Measurements from ENCODE around the gene DNAH10. TPM values are rescaled to one million over a fixed set of nuclear protein-coding genes. Genes with fewer than 3 reads are reported as not detected.

DNAH10 gene
- total RNA-seq, 1 donor from 2014 or later = 0.51 TPM

DNA sequence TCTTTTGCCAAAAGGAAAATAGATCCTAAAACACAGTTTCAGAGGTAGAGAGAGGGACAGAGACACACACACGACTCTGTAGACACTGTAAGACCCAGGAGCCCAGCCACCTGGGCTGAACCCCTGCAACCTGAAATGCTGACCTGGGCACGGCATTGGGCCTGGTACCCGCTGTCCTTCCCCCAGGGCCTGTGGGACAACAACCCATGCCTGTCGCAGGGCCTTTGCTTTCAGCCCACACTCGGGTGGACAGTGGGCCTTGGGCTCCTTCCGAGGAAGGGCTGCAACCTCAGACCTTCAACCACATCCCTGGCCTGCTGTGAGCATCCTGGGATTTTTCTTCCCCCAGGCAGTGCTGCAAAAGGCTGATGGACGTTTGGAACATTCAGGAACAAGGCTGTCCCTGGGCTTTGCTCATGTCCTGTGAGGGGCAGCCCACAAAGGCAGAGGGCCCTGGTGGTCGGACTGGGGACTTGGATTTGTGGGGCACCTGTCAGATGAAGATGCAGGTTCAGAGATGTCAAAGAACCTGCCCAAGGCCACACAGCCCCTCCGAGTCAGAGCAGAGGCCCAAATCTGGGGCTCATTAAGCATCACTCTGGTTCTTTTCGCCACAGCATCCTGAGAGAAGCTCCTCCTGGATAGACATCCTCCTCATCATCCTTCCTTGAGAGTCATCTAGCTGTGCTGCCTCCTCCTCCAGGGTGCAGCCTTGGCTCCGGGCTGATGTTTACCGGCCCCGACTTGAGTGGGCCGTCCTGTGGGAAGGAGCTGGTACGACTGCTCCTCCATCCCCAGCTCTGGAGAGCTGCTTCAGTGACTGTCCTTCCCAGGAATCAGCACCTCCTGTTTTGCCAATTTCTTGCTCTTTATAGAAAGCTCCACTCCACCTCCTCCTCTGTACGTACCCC, 177.9 kb downstream of the DNAH10 start:
- Mint-ChIP-seq H3K27ac (no peak overlapping the region), H3K27me3 (no peaks in the 10 kb centered on the region), H3K4me3 (no peak overlapping the region), H3K9me3 (no peaks in the 10 kb centered on the region), H3K4me1 (peaks cover 19% of the 10 kb centered on the region), H3K36me3 (ENCODE audit: low read depth) (peaks cover 49% of the 10 kb centered on the region)
- ChIA-PET CTCF (no interaction called here), POLR2A (no interaction called here)
- DNase-seq (no peak), ATAC-seq (ENCODE audit: low read depth) (no peak)
- TF ChIP-seq, protein P1, sequence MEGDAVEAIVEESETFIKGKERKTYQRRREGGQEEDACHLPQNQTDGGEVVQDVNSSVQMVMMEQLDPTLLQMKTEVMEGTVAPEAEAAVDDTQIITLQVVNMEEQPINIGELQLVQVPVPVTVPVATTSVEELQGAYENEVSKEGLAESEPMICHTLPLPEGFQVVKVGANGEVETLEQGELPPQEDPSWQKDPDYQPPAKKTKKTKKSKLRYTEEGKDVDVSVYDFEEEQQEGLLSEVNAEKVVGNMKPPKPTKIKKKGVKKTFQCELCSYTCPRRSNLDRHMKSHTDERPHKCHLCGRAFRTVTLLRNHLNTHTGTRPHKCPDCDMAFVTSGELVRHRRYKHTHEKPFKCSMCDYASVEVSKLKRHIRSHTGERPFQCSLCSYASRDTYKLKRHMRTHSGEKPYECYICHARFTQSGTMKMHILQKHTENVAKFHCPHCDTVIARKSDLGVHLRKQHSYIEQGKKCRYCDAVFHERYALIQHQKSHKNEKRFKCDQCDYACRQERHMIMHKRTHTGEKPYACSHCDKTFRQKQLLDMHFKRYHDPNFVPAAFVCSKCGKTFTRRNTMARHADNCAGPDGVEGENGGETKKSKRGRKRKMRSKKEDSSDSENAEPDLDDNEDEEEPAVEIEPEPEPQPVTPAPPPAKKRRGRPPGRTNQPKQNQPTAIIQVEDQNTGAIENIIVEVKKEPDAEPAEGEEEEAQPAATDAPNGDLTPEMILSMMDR (IDR thresholded peaks at IDR 0.05) = no peak
- intact Hi-C loops (cut with micrococcal nuclease) = no loop called here

DNA sequence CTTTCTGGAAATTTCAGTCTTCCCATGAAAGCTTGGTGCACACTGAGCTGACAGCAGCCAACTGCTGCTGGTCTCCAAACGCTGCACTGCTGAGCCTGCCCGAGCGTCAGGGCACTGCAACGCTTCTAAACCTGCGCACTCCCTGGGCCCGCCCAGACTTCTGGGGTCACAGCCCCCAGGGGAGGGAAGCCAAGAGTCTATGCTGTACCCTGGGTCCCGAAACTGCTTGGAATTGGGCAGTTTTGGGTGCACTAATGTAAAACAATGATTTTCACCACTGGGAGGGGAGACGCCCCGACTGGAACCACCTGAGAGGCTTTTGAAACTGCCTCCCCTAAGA, 178.5 kb downstream of the DNAH10 start:
- no peaks in the 10 kb centered on the region for H3K9me3 Mint-ChIP-seq
- CTCF ChIA-PET = no interaction called here
- POLR2A ChIA-PET = no interaction called here
- no peak overlapping the region for H3K4me3 Mint-ChIP-seq
- no peak for ATAC-seq (ENCODE audit: low read depth)
- H3K4me1 Mint-ChIP-seq = peaks cover 19% of the 10 kb centered on the region
- H3K27me3 Mint-ChIP-seq = no peaks in the 10 kb centered on the region
- intact Hi-C loops (cut with micrococcal nuclease) = no loop called here
- TF ChIP-seq, protein P1 (IDR thresholded peaks at IDR 0.05) = no peak
- peaks cover 54% of the 10 kb centered on the region for H3K36me3 Mint-ChIP-seq (ENCODE audit: low read depth)
- no peak overlapping the region for H3K27ac Mint-ChIP-seq
- no peak for DNase-seq

DNA sequence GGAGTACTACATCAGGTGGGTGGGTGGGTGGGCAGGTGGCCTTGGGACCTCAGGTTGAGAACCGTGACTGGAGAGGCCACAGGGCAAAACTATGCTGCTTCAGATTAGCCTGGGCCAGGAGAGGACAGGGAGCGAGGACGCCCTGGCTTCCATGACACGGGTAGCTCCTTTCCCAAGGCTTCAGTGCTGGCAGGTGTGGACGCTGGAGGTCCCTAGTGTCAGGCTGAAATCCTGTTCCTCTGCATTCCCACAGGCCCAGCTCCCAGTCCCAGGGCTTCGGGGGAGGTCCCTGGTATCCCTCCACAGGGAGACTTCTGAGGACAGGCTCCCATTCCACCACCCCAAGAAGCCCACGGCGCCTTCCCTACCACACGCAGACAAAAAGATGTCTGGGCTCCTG, 178.9 kb downstream of the DNAH10 start:
- intact Hi-C loops (cut with micrococcal nuclease) = no loop called here
- H3K4me3 Mint-ChIP-seq = no peak overlapping the region
- TF ChIP-seq, protein P1 (IDR thresholded peaks at IDR 0.05) = no peak
- no peak overlapping the region for H3K27ac Mint-ChIP-seq
- H3K36me3 Mint-ChIP-seq (ENCODE audit: low read depth) = peaks cover 57% of the 10 kb centered on the region
- ChIA-PET CTCF (no interaction called here), POLR2A (no interaction called here)
- no peaks in the 10 kb centered on the region for H3K27me3 Mint-ChIP-seq
- H3K4me1 Mint-ChIP-seq = peaks cover 19% of the 10 kb centered on the region
- ATAC-seq (ENCODE audit: low read depth) (no peak), DNase-seq (no peak)
- no peaks in the 10 kb centered on the region for H3K9me3 Mint-ChIP-seq

DNA sequence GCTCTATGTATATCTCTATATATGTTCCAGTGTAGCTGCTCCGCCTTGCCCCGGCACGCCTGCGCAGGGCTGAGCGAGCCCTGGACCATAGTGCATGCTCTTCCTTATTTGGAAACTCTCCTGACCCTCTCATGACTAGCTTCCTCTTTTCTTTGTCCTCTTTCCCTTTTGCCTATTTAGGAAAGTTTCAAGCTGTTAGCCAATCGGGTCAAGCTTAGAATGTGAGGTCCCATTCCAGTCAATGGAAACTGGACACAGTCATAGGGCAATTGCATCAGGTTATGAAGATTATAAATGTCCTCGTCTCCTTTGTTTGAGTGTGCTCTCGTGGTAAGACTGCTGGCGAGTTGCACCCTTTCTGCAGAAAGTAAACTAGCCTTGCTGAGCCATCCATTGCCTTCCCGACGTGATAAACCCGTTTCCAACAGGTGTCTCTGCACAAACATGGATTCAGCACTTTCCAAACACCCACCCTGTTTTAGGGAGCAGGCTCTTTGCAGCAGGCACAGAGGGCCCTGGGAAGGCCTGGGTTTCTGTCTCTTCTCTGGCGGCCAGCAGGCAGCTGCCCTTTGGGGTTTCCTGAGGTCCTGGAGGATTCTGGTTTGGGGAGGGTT, 179.6 kb downstream of the DNAH10 start:
- CTCF ChIA-PET = no interaction called here
- no peak overlapping the region for H3K27ac Mint-ChIP-seq
- POLR2A ChIA-PET = no interaction called here

DNA sequence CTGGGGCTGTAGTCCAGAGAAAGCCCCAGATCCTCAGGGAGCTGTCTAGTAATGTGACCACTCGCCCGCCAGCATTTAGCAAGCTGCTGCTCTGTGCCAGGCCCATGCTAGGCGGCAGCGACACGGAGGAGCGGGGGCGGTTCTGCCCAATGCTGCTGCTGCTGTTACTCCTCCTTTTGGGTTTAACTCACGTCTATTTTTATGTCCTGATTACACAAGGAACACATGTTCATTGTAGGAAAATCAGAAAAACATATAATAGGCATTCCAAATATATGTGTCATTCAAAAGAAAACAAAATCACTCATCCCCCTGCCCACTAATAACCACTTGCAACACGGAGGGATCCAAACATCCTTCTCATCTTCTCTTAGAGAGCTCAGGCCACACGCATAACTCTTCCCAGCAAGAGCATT, 180.1 kb downstream of the DNAH10 start:
- intact Hi-C loops (cut with micrococcal nuclease) = no loop called here
- peaks cover 19% of the 10 kb centered on the region for H3K4me1 Mint-ChIP-seq
- DNase-seq = no peak
- CTCF ChIA-PET = no interaction called here
- H3K9me3 Mint-ChIP-seq = no peaks in the 10 kb centered on the region
- TF ChIP-seq, protein P1 (IDR thresholded peaks at IDR 0.05) = no peak
- no peaks in the 10 kb centered on the region for H3K27me3 Mint-ChIP-seq
- H3K4me3 Mint-ChIP-seq = no peak overlapping the region
- no peak overlapping the region for H3K27ac Mint-ChIP-seq
- peaks cover 52% of the 10 kb centered on the region for H3K36me3 Mint-ChIP-seq (ENCODE audit: low read depth)
- ATAC-seq (ENCODE audit: low read depth) = no peak
- POLR2A ChIA-PET = no interaction called here

More for the DNA sequence above, 179.6 kb downstream of the DNAH10 start:
- DNase-seq (no peak), ATAC-seq (ENCODE audit: low read depth) (no peak)
- TF ChIP-seq, protein P1 (IDR thresholded peaks at IDR 0.05) = no peak
- H3K36me3 Mint-ChIP-seq (ENCODE audit: low read depth) = peaks cover 54% of the 10 kb centered on the region
- H3K4me1 Mint-ChIP-seq = peaks cover 19% of the 10 kb centered on the region
- no peaks in the 10 kb centered on the region for H3K27me3 Mint-ChIP-seq
- no peak overlapping the region for H3K4me3 Mint-ChIP-seq
- intact Hi-C loops (cut with micrococcal nuclease) = no loop called here
- no peaks in the 10 kb centered on the region for H3K9me3 Mint-ChIP-seq
